DMS 273 (cell line): ENCODE data around the gene DNAJB11.
"Not testable (repeated sequence)": the region's sequence is repeated elsewhere in the genome, so short reads cannot be mapped to it uniquely, and the experiment has no call there.

Experiments
- DNase-seq: peaks from one replicate; lab custom pipeline; 2025; ENCODE audit not compliant: unreplicated experiment; lab: John Stamatoyannopoulos, UW

The DNAJB11 gene

GRCh38 chr3:186570096-186570940 lies at the start of gene DNAJB11:
Gene DNAJB11, plus strand, starts transcription at chr3:186570720. Its CDS starts 178 bp downstream, at chr3:186570898.
- peak; percentile 100 for DNase-seq

GRCh38 chr3:186520957-186521842 lies 49.3 kb upstream of the DNAJB11 start:
- peak; percentile 62 for DNase-seq

- DNase-seq, result no peak
Observed at GRCh38 chr3:186523022-186523421, 47.5 kb upstream of the DNAJB11 start.

- no peak for DNase-seq
Observed at GRCh38 chr3:186523434-186523833, 47.1 kb upstream of the DNAJB11 start.

DNA sequence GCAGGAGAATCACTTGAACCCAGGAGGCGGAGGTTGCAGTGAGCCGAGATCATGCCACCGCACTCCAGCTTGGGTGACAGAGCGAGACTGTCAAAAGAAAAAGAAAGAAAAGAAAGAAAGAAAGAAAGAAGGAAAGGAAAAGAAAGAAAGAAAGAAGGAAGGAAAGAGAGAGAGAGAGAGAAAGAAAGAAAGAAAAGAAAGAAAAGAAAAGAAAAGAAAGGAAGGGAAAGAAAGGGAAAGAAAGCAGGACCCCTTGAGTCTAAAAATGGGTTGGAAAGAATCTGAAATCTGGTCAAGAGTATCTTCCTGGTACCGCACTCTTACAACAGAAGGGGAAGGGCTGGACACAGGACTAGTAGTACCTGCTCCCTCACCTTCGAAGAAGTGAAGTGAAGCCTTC lies 45.9 kb upstream of the DNAJB11 start:
- no peak for DNase-seq

DNA sequence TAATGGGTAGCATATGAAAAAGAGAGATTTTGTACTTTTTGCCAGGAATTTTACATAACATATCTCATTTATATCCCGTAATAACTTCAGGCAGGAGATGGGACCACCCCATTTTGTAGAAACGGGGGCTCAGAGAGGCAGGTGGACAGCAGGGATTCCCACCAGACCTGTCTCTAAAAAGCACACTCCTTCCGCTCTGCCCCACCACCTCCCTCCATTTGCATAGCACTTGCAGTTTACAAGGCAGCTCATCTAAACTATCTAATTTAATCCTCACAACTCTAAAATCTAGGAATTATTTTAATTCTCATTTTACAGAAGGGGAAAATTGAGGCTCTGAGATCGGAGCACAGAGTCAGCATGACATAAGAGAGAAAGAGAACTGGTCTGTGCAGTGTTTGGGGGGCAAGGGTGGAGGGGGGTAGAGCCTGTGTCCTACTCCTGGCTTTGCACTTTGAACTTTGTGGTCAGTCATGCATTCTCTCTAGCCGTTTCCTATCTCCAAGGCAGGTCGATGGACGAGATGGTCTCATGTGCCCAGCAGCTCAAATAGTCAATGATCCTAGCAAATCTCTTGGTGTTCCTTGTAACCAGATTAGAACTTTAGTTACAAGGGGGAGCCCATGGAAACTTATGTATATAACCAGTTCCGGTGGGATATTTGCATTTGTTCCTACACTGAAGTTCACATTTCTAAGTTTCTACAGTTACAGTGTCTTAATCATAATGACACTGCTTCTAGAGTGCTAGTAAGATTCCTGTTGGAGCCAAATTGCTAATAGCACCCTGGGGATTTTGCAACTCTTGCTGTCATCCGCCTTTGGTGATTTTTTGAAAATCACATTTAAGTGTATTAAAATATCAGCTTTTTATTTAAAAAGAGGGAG lies 44.9 kb upstream of the DNAJB11 start:
- DNase-seq, result peak; percentile 81

DNA sequence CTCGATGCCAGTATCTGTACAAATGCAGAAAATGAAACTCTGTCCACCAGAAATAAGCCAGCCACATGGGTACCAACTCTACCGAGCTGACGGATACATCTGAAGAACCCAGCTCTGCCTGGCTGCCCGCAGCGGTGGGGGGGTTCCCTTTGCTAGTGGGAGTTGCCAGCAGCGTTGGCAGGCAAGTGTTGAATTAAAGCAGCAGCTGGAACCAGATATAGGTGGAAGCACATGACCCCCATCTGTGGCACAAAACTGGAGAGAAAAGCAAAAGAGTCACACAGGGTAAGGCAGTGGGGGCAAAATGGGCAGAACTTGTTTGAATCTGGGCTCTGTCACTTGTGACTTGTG lies 44.3 kb upstream of the DNAJB11 start:
- peak; percentile 98 for DNase-seq

DNA sequence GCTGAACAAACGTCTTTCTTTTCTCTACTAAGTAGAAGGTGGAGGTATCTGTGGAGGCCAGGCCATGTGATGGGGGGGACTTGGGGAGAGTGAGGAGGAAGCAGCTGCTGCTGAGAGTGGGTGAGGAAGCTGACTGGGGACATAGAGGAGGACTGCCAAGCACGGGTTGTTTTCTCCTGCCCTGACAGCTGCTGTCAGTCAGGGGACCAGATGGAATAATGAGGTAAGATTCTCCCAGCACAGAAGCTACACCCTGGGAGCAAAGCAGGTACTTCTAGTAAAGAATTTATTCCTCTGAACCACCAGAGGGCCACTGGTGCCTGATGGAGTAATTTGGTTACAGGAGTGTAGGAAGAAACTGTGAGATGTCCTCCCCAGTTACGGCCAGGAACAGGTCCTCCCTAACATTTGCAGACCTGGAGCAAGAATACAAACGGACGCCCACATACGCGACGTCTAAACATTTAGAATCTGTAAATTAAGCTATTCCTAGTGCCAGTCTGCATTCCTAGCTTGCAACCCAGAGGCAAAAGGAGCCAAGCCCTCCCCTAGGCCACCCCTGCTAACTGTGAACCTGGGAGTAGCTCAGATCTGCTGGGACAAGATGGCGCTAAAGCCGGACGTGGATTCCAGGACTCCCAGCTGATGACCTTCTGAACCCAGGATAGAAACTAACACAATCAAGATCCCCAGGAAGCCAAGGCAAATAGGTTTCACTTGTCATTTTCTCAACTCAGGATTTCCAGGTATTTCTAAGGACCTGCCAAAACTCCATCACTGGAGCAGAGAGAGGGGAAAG lies 41.1 kb upstream of the DNAJB11 start:
- peak; percentile 98 for DNase-seq

DNA sequence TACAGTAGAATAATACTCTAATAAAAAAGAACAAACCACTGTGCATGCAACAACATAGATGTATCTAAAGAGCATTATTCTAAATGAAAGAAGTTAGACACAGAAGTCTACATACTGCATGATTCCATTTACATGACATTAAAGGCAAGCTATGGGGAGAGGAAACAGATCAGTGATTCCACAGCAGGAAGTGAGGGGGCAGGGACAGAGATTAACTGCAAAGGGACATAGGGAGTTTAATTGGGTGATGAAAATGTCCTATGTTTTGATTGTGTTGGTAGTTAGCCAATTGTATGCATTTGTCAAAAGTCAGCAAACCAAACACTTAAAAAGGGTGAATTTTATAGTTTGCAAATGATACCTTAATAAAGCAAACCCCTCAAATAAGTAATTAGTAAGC lies 40.1 kb upstream of the DNAJB11 start:
- peak; percentile 38 for DNase-seq

- not testable (repeated sequence) for DNase-seq
Observed at GRCh38 chr3:186531694-186532093, 38.8 kb upstream of the DNAJB11 start.

DNA sequence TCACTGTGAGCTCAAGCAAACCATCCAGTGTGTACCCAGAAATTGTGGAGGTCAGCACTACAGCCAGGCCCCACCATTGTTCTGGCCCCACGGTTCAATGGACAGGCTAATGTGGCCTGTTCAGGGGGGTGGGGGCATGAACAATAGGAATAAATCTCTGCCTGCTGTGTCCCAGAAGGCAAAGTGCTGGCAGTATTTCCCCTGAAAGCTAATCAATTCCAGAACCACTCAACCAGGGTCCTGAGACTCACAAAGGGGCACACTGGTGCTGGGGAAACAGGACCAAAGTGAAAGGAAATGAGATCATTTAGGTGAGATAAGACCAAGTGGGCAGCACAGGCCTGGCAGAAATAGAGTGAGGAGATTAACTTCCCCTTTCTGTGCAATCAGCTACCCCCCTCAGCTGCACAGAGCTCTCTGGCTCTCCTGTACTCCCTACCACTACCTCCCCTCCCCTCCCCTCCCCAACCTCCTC lies 37.9 kb upstream of the DNAJB11 start:
- no peak for DNase-seq

GRCh38 chr3:186534113-186534669 lies 36.3 kb upstream of the DNAJB11 start:
- no peak for DNase-seq

GRCh38 chr3:186536883-186537844 lies 33.4 kb upstream of the DNAJB11 start:
- DNase-seq, result peak; percentile 33

GRCh38 chr3:186538779-186539178 lies 31.7 kb upstream of the DNAJB11 start:
- no peak for DNase-seq

GRCh38 chr3:186540221-186540834 lies 30.2 kb upstream of the DNAJB11 start:
- DNase-seq, result peak; percentile 93

- no peak for DNase-seq
Observed at GRCh38 chr3:186540835-186541226, 29.7 kb upstream of the DNAJB11 start.

- no peak for DNase-seq
Observed at GRCh38 chr3:186544281-186544680, 26.2 kb upstream of the DNAJB11 start, which contains the start of gene CRYGS. Gene CRYGS, minus strand, starts transcription at chr3:186544380. Its CDS starts 54 bp downstream, at chr3:186544326.

DNA sequence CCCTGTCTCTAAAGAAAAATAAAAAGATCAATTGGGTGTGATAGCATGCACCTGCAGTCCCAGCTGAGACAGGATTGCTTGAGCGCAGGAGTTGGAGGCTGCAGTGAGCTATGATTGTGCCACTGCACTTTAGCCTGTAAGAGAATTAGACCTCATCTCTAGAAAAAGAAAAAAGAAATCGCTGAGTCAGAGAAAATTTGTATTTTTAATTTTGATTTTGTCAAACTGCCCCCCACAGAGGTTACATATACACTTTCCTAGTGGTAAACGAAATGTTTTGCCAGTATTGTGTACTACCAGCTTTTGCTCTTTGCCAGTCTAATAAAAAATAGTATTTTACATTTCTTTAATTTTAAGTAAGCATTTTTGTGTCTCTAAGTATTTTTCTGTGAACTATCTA lies 21.0 kb upstream of the DNAJB11 start:
- no peak for DNase-seq
